ENCODE measurements around the gene STK11IP.

Gene STK11IP

DNA sequence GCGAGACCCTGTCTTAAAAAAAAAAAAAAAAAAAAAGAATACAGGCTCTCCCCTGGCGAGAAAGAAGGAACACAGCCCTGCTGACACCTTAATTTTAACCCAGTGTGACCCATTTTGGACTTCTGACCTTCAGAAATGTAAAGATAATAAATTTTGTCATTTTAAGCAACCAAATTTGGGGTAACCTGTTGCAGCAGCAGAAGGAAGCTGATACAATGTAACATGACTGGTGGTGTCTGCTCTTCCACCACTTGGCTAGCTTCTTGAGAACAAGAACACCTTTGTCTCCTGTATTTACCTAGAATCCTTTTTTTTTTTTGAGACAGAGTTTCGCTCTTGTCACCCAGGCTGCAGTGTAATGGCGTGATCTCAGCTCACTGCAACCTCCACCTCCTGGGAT, 6.6 kb upstream of the STK11IP start:
- DNase-seq: no peak

DNA sequence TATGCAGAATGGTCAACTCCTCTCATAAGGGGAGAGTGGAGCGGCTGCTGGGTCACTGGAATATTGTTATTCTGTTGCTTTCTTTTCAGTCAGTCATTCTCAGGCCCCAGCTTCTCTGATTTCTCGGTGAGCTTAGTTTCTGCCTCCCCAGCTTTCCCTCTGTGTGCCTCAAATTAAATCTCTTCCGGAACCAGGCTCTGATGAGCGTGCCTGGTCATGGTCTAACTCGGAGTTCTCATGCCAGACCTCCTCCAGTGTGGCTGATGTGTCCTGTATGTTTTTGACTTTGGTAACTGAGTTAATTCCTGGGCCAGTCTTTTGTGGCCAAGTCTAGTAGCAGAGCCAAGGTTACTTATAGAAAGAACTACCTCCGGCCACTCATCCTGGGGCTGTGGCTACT, 4.9 kb upstream of the STK11IP start:
- no peak for DNase-seq

DNA sequence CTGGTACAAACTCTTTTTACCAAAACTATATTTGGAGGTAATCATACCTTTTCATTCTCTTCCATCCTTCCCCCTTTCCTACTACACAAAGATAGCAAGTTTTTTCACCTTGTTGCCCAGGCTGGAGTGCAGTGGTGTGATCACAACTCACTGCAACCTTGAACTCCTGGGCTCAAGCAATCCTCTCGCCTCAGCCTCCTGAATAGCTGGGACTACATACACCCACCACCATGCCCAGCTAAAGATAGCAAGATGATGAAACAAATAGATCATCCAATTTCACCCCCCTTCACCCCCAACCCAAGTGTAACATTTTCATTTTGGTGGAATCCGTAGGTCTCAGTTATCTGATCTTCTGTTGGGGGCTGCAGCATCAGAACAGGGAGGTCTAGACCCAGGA, 4.5 kb upstream of the STK11IP start:
- no peak for DNase-seq

DNA sequence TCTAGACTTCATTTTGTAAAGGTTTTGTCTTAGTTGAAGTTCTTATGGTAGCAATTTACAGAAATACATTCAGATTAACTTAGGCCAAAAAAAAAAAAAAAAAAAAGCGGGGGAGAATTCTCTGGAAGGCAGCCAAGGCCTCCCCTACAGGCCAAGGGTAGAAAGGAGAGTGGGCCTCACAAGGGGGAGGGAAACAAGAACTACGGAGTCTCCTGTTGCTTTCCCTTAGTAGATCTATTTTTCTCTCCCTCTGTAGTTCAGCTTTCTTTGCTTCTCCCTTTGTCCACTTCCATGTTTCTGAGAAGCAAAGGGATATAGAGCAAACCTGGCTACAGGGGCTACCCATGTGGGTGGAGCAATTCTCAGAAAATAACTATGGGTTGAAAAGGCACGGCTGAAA, 2.4 kb upstream of the STK11IP start:
- DNase-seq: no peak

DNA sequence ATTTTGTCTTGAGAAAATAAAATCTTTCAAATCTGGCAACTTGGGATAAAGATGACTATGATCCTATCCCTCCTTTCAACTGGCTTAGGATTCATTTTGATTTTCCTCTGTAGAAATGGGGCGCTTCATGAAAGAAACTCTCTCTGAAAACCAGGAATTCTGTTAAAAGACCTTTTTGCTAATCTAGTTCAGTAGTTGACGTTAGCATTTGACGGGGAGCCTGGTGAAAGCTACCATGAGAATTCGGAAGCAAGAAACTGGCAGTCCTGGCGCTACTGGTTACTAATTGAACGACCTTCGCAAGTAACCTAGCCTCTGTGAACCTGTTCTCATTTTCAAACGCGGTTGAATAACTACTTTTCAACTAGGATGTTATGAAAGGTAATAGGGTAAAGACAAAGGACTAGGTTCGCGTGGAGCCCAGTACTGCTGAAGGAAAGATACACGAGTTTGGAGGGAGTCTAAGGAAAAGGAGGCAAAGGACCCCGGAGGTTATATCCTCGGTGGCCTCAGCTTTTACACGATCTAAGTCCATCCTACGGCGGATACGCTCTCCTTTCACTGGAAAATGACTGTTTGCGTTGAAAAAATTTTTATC, 604 bp upstream of the STK11IP start:
- DNase-seq: no peak

DNA sequence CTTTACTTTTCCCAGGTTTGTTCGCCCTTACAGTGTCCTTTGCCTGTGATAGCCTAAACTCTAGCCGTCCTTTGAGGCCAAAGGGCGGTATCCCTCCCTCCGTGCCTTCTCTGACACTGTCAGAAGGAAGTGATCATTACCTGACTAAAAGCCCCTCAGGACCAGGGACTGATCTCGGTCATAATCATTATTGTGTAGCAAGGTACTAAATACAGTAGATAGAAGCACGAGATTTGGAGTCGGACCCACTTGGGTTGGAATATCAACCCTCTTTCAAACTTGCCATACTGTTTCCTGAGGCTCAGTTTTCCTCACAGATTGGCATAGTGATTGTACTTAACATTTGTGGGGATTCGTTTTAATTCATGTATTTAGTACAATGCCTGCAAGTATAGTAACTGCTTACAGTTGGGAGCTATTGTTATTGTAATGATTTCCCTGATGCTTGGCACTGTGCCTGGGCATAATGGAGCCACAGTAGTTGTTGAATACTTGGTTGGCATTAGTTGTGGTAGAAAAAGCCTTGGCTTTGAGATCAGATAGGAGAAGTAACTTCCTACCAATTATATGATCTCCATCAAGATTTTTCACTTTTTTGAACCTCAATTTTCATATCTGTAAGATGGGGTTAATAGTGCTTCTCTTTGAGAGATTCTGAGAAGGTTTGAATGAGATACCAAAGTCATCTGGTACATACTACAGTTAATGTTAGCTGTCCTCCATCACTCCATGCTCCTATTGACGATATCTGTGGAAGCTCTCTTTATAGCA, 836 bp downstream of the STK11IP start:
- DNase-seq: no peak

DNA sequence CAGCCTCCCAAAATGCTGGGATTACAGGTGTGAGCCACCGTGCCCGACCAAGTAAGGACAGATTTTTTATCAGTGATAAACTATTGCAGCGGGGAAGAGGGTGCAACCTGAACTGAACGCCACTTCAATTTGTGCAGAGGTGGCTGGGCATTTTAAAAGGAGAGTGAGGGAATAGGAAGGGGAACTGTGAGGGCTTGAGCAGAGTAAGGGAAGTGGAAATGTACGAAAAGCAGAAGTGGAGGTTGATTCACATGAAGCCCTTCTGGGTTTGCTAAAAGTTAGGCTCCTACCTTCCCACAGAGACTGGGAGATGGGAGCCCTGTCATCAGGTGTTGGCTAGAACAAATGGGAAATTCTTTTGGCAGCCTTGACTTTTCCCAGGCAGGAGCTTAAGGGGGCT, 6.1 kb downstream of the STK11IP start:
- DNase-seq: no peak

DNA sequence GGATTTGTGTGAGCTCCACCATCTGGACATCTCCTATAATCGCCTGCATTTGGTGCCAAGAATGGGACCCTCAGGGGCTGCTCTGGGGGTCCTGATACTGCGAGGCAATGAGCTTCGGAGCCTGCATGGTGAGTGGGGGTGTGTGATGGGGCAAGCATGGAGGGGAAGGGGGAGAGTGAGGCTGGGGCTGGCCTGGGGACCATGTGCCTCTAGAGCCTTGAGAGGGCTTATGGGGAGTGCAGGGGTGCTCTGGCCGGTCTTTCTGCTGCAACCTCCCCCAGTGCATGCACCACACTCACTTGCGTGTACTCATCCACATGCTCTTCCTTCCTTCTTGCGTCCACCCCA, 7.9 kb downstream of the STK11IP start:
- no peak for DNase-seq

DNA sequence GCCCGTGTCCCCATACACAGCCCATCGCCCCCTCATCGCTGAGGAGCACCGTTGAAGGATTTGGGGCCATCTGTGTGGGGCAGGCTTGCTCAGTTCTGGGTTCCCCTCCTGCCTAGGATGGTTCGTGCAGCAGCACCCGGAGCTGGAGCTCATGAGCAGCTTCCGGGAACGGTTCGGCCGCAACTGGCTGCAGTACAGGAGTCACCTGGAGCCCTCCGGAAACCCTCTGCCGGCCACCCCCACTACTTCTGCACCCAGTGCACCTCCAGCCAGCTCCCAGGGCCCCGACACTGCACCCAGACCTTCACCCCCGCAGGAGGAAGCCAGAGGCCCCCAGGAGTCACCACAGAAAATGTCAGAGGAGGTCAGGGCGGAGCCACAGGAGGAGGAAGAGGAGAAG, 10.3 kb downstream of the STK11IP start:
- DNase-seq: no peak

DNA sequence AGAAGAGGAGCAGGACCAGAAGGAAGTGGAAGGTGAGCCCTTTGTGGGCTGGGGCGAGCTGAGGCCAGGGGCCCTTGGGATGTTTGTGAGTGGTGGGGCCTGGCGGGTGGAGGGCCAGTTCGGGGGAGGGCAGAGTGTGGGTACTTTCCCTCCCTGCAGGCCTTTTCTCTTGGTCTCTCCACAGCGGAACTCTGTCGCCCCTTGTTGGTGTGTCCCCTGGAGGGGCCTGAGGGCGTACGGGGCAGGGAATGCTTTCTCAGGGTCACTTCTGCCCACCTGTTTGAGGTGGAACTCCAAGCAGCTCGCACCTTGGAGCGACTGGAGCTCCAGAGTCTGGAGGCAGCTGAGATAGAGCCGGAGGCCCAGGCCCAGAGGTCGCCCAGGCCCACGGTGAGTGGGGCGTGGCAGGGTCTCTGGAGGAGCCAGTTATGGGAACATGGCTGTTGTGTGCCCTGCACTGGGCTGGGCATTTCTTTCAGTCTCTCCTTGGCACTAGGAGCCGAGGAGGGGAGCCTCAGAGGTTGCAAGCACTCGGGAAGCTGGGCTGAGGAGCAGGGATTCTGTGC, 10.8 kb downstream of the STK11IP start:
- no peak for DNase-seq

DNA sequence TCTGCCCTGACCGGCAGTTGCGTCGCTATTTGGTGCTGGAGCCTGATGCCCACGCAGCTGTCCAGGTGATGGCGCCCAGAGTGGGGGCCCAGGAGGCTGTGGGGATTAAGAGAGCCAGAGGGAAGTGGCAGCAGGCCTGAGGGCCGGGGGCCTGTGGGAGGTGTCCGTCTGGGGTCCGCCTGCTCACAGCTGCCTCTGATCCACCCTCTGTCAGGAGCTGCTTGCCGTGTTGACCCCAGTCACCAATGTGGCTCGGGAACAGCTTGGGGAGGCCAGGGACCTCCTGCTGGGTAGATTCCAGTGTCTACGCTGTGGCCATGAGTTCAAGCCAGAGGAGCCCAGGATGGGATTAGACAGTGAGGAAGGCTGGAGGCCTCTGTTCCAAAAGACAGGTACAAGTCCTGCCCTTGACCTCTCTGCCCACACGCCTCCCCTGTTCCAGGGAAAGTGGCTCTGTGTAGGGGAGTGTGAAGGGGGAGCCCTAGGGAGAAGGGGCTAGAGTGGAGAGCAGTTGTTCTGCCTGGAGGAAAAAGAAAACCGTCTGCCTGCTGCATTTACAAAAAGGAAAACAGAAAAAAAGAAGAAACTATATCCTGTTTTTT, 11.6 kb downstream of the STK11IP start:
- DNase-seq: no peak

DNA sequence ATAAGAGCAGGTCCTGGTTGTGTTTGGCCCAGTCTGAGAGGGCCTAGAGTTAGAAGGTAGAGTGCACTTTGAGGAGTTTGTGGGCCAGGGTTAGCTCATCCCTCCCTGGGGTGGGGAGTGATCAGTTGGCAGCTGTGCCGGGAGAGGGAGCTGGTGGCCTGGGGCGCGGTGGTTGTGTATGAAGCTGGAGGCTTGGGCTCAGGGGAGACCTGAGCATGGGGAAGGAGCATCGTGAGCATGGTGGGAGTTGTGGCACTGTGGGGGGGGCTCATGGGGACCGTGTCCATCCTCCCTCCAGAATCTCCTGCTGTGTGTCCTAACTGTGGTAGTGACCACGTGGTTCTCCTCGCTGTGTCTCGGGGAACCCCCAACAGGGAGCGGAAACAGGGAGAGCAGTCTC, 13.6 kb downstream of the STK11IP start:
- no peak for DNase-seq

DNA sequence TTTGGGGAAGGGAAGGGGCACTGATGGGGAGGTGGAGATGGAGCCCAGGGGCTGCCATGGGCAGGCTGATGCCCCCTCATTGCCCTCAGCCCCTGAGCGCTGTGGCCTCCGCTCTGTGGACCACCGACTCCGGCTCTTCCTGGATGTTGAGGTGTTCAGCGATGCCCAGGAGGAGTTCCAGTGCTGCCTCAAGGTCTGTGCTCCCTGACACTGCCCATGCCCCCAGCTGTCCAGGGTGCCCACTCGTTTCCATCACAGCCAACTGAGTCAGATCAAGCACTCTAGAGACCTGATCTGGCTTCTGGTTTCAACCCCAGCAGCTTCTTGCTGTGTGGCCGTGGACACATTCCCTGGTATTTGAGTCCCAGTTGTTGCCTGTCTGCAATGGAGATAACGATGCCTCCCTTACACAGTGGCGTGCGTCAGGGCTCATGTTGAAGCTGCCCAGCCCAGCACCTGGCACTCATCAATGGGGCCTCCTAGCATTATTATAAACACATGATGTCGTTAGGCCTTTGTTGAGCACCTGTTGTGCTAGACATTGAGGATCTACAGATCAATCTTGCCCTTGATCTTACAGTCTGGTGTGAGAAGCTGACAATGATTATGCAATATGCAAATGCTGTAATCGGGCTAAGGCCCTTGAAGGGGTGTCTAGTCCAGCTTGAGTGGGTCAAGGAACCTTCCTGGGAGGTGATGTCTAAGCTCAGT, 14.4 kb downstream of the STK11IP start:
- no peak for DNase-seq

DNA sequence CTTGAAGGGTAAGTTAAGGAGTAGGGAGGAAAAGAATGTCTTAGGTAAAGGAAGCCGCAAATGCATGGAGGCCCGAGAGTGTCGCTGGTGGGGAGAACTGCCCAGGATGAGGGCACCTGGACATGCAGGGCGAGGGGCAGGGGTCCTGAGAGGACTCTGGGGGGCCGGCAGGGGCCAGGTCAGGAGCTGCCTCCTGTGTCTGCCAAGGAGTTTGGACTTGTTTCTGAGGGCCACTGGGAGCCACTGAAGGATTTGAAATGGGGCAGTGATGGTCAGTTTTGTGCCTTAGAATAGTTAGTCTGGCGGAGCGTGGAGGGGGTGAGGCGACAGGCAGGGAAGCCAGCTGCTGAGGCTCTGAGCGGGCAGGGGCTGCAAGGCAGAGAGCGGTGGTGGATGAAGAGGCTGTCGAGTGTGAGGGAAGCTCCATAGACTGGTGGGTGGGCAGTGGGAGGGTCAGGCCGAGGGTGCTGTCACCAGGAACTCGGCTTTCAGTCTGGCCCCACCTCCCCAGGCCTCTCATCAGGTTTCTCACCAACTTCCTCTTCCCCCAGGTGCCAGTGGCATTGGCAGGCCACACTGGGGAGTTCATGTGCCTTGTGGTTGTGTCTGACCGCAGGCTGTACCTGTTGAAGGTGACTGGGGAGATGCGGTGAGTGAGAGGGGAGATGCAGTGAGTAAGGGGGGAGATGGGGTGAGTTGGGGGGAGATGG, 15.1 kb downstream of the STK11IP start:
- no peak for DNase-seq

DNA sequence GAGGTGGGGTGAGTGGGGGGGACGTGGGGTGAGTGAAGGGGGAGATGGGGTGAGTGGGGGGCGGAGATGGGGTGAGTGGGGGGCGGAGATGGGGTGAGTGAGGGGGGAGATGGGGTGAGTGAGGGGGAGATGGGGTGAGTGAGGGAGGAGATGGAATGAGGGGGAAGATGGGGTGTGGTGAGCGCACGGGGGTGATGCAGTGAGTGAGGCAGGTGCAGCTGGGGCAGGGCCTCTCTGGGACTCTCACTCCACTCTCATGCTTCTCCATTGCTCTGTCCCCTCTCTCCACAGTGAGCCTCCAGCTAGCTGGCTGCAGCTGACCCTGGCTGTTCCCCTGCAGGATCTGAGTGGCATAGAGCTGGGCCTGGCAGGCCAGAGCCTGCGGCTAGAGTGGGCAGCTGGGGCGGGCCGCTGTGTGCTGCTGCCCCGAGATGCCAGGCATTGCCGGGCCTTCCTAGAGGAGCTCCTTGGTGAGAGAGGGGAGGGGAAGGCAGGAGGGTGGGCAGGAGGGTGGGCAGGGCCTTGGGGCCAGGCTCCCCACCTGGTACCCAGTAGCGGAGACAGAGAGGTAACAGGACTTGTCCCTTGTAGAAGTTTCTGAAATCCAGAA, 15.9 kb downstream of the STK11IP start:
- DNase-seq: no peak

DNA sequence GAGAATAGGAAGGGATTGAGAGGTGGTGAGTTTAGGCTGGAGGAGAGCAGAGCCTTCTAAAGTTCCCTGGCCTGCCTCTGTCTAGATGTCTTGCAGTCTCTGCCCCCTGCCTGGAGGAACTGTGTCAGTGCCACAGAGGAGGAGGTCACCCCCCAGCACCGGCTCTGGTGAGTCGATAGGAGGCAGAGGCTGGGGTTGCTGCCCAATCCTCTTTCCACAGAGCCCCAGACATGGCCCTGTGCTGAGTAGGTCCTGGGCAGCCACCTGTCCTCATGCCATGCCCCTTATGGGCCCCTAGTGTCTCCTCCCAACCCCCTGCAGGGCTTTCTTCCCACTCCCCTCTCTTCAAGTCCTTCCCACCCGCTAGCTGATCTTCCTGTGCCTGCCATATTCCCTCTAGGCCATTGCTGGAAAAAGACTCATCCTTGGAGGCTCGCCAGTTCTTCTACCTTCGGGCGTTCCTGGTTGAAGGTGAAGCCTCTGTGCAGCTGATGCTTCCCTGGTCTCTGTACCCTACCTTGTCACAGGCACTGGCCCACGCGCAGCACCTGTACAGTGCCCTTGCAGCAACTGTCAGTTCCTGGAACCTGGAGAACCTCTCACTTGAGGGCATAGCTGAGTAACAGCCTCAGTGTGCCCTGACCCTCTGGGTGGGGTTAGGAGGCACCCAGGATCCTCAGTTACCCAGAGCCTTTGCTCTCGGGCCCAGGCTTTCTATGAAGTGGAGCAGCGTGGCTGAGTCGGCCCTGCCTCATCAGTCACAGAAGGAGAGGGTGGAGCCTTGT, 16.6 kb downstream of the STK11IP start:
- no peak for DNase-seq

DNA sequence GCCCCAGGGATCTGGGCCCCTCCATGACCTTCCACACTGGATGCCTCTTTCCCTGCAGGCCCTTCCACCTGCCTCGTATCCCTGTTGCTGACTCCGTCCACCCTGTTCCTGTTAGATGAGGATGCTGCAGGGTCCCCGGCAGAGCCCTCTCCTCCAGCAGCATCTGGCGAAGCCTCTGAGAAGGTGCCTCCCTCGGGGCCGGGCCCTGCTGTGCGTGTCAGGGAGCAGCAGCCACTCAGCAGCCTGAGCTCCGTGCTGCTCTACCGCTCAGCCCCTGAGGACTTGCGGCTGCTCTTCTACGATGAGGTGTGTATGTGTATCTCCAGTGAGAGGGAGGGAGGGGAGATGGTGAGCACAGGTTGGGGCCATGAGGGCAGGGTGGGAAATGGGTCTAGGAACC, 17.4 kb downstream of the STK11IP start:
- no peak for DNase-seq

DNA sequence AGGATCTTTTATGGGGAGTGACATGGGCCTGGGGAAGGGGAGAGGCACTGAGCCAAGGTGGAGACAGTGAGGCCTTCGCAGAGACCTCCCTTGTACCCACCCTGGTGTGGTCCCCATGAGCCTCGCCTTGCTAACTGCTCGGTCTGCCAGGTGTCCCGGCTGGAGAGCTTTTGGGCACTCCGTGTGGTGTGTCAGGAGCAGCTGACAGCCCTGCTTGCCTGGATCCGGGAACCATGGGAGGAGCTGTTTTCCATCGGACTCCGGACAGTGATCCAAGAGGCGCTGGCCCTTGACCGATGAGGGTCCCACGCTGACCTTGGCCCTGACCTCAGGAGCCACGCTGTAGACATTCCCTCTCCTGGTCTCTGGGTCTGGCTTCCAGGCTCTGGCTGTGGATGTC, 18.2 kb downstream of the STK11IP start:
- DNase-seq: no peak

DNA sequence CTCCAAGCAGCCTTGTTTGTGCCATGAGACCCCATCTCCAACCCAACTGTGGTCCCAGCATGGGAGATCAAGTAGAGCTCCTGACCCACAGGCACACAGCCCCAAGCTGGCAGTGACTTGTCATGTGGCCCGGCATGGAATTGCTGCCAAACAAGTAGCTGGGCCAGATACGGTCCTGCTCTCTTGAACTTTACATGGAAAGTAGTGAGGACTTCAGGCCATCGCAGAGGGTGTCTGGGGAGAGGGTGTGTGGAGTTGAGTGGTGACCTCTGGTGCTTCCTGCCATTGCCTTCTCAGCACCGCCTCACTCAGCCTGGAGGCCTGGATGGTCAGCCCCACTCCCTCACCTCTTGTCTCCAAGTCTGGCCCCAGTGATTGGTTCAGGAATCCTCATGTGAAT, 18.9 kb downstream of the STK11IP start:
- DNase-seq: no peak

DNA sequence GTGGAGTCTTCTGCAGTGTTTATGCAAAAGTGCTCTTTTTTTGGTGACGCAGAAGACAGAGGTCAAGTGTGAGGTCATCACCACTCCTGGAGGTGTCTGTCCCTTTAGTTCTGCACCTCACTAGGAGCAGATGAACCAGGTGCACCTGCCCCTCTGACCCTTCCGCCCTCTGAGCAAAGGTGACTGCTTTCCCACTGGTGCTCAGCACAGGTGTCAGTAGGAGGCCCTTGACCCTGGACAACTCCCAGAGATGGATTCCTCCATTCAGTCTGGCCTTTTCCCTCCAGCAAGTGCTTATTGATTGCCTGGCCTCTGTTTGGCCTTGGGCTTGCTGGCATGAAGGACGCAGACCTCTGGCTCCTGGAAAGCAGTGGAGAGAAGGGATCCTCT, 21.1 kb downstream of the STK11IP start:
- DNase-seq: no peak

DNA sequence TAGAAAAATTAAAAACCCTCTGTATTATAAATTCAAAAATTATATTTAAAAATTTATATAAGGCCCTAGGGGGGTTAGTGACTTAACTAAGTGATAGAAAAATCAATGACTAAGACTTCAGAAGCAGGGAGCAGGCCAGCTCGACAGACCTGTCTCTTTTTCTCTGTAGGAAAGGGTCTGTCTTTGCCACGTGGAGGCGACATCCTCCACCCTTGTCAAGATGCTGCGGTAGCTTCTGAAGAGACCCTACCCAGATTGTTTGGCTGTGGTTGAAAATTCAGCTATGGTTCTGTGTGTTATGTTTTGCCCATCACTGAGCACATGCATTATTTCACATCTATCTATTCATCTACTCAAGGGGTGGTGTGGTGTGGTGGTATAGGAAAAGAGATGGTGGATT, 21.6 kb downstream of the STK11IP start:
- no peak for DNase-seq

DNA sequence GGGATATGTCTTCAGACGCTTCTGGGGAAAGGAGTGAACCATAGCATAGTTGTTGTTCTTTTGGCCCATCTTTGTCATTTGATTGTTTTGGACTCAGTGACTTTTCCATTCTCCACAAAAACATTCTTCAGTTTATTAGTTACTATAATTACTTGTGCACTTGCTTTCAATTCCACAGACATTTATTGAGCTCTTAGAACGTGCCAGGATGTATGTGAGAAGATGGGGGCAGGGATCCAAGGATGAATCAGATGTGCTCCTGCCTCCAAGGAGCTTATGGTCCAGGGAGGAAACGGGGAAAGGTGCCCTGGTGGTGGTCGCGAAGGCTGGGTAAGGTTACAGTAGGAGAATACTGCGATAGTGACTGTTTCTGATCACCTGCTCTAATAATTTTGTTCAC, 22.9 kb downstream of the STK11IP start:
- no peak for DNase-seq

Data from cerebellar nuclear complex (tissue), 1 donor.